Calu3 (cell line): ENCODE data around the gene TMC1. TPM values are rescaled to one million over a fixed set of nuclear protein-coding genes. Genes with fewer than 3 reads are reported as not detected.

Source experiments
- BruUV-seq: library from RNA; stranded (reverse); fragments of 400-500 nt; replicated peaks from 2 replicates; lab custom pipeline; 2021; lab: Mats Ljungman, UMichigan
- CTCF ChIA-PET: fragments of 300-600 bp; sonication (Branson Sonifier 250); formaldehyde crosslinking; loops from one replicate; lab custom pipeline; 2022; ENCODE audit warnings: antibody characterized with exemption; lab: Charles Lee
- DNase-seq: peaks from one replicate; pipeline ENCODE4 v3.0.0; 2022
- H3K27ac Mint-ChIP-seq: one replicate; pipeline ENCODE4 v1.8.0; 2022; ENCODE audit warnings: mixed read lengths; ENCODE audit not compliant: unreplicated experiment
- H3K27me3 Mint-ChIP-seq: one replicate; pipeline ENCODE4 v1.8.0; 2022; ENCODE audit warnings: mixed read lengths; ENCODE audit not compliant: unreplicated experiment
- H3K36me3 Mint-ChIP-seq: one replicate; pipeline ENCODE4 v1.8.0; 2022; ENCODE audit warnings: mild to moderate bottlenecking, moderate library complexity, mixed read lengths; ENCODE audit not compliant: insufficient read depth, unreplicated experiment
- H3K4me1 Mint-ChIP-seq: one replicate; pipeline ENCODE4 v1.8.0; 2022; ENCODE audit warnings: mild to moderate bottlenecking, low read depth, mixed read lengths; ENCODE audit not compliant: unreplicated experiment
- H3K4me3 Mint-ChIP-seq: one replicate; pipeline ENCODE4 v1.8.0; 2022; ENCODE audit warnings: mild to moderate bottlenecking, low read depth, moderate library complexity, mixed read lengths; ENCODE audit not compliant: unreplicated experiment
- H3K9me3 Mint-ChIP-seq: one replicate; pipeline ENCODE4 v1.8.0; 2022; ENCODE audit warnings: low read depth, mixed read lengths; ENCODE audit not compliant: unreplicated experiment
- intact Hi-C: fragments of 100-400 bp; cut with micrococcal nuclease; formaldehyde crosslinking; loops from one replicate; pipeline ENCODE4 v1.10.0; 2022; ENCODE audit not compliant: unreplicated experiment
- total RNA-seq: library from RNA; stranded (reverse); gene quantifications from 2 replicates; pipeline ENCODE4 v1.2.3, GENCODE V29; 2022
- TF ChIP-seq, protein P1 (sequence below): fragments of 200-600 bp; IDR thresholded peaks from one replicate; pipeline ENCODE4 v1.8.0; 2022; ENCODE audit warnings: antibody characterized with exemption; ENCODE audit not compliant: unreplicated experiment

Gene TMC1
- total RNA-seq, 1 experiment from 2014 or later, result not detected

DNA sequence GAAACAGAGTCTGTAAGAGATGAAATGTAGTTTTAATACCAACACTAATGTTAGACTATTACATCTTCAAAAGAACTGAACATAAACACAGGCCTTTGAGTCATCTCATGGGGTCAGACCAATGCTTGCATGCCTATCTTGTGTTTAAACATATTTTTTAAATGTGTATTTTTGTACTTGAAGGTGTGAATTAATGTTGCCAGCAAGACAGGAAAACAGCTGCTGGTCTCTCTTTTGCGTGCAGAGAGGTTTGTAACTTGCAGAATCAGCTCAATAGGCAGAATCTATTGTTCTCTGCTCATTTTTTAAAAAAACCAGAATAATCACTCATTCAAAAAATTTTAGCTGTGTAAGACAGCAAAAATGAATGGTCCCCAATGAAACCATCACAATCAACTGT lies 251.3 kb downstream of the TMC1 start:
- Mint-ChIP-seq H3K36me3 (no peaks in the 10 kb centered on the region), H3K27ac (no peak overlapping the region), H3K4me3 (no peak overlapping the region), H3K27me3 (no peaks in the 10 kb centered on the region), H3K4me1 (no peaks in the 10 kb centered on the region), H3K9me3 (no peaks in the 10 kb centered on the region)
- no peak for DNase-seq
- CTCF ChIA-PET, result no interaction called here
- BruUV-seq, result no TSS peak
- TF ChIP-seq, protein P1, sequence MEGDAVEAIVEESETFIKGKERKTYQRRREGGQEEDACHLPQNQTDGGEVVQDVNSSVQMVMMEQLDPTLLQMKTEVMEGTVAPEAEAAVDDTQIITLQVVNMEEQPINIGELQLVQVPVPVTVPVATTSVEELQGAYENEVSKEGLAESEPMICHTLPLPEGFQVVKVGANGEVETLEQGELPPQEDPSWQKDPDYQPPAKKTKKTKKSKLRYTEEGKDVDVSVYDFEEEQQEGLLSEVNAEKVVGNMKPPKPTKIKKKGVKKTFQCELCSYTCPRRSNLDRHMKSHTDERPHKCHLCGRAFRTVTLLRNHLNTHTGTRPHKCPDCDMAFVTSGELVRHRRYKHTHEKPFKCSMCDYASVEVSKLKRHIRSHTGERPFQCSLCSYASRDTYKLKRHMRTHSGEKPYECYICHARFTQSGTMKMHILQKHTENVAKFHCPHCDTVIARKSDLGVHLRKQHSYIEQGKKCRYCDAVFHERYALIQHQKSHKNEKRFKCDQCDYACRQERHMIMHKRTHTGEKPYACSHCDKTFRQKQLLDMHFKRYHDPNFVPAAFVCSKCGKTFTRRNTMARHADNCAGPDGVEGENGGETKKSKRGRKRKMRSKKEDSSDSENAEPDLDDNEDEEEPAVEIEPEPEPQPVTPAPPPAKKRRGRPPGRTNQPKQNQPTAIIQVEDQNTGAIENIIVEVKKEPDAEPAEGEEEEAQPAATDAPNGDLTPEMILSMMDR, result no peak
- intact Hi-C loops, result no loop called here

- intact Hi-C loops, result no loop called here
- Mint-ChIP-seq H3K27me3 (no peaks in the 10 kb centered on the region), H3K27ac (no peak overlapping the region), H3K4me3 (no peak overlapping the region), H3K4me1 (no peaks in the 10 kb centered on the region), H3K9me3 (no peaks in the 10 kb centered on the region), H3K36me3 (no peaks in the 10 kb centered on the region)
- BruUV-seq, result no TSS peak
- DNase-seq, result no peak
- CTCF ChIA-PET, result no interaction called here
- TF ChIP-seq, protein P1, result no peak
These were observed 252.2 kb downstream of the TMC1 start for GRCh38 chr9:72773570-72773969.

- Mint-ChIP-seq H3K27ac (no peak overlapping the region), H3K27me3 (no peaks in the 10 kb centered on the region), H3K4me1 (peaks cover 11% of the 10 kb centered on the region), H3K9me3 (no peaks in the 10 kb centered on the region), H3K4me3 (no peak overlapping the region), H3K36me3 (no peaks in the 10 kb centered on the region)
- BruUV-seq, result no TSS peak
- TF ChIP-seq, protein P1, result no peak
- CTCF ChIA-PET, result no interaction called here
- intact Hi-C loops, result no loop called here
- DNase-seq, result no peak
These were observed 254.2 kb downstream of the TMC1 start for GRCh38 chr9:72775570-72775969.

GRCh38 chr9:72779614-72780013 lies 258.2 kb downstream of the TMC1 start:
- CTCF ChIA-PET, result interaction anchor here (0.6 kb wide), 1 partner anchor 138 kb away, joined by 10 read pairs; no protein-coding TSS in a partner anchor
- Mint-ChIP-seq H3K27me3 (no peaks in the 10 kb centered on the region), H3K27ac (no peak overlapping the region), H3K4me3 (no peak overlapping the region), H3K4me1 (peaks cover 11% of the 10 kb centered on the region), H3K36me3 (no peaks in the 10 kb centered on the region), H3K9me3 (no peaks in the 10 kb centered on the region)
- BruUV-seq, result no TSS peak
- no peak for DNase-seq
- intact Hi-C loops, result loop anchor here (10.0 kb wide), 1 partner anchor 95 kb away; no protein-coding TSS in a partner anchor
- TF ChIP-seq, protein P1, result no peak
